DOHH2 (cell line): ENCODE results near the gene BTBD10.
A peak's percentile ranks its signal among the peaks of the same experiment; 100 is the strongest.

Source experiments
- H3F3A ChIP-seq: fragments of 200-600 bp; sonication (generic), shearing (Covaris generic); 2 replicates; pipeline ENCODE4 v1.6.0; 2016; ENCODE audit warnings: antibody characterized with exemption, mild to moderate bottlenecking; ENCODE audit not compliant: control insufficient read depth, insufficient read depth
- H3K27ac ChIP-seq: fragments of 200-600 bp; sonication (generic); 2 replicates; pipeline ENCODE4 v1.5.1; 2014; ENCODE audit warnings: low read depth, mild to moderate bottlenecking, low read length, moderate library complexity
- H3K27me3 ChIP-seq: fragments of 200-600 bp; sonication (generic); 2 replicates; pipeline ENCODE4 v1.6.1; 2014; ENCODE audit warnings: mild to moderate bottlenecking, low read length, mixed read lengths; ENCODE audit not compliant: control insufficient read depth
- H3K36me3 ChIP-seq: fragments of 200-600 bp; sonication (generic); 2 replicates; pipeline ENCODE4 v1.6.1; 2014; ENCODE audit warnings: mild to moderate bottlenecking, low read length, moderate library complexity, mixed read lengths; ENCODE audit not compliant: control insufficient read depth
- H3K4me1 ChIP-seq: fragments of 200-600 bp; sonication (generic); 2 replicates; pipeline ENCODE4 v1.6.1; 2014; ENCODE audit warnings: mild to moderate bottlenecking, low read length, mixed read lengths; ENCODE audit not compliant: control insufficient read depth
- H3K4me2 ChIP-seq: fragments of 200-600 bp; sonication (generic); 2 replicates; pipeline ENCODE4 v1.6.0; 2014; ENCODE audit warnings: mild to moderate bottlenecking, low read length, moderate library complexity
- H3K4me3 ChIP-seq: fragments of 200-600 bp; sonication (generic); 2 replicates; pipeline ENCODE4 v1.5.1; 2014; ENCODE audit warnings: mild to moderate bottlenecking, low read length, mixed read lengths
- H3K79me2 ChIP-seq: fragments of 200-600 bp; sonication (generic); 2 replicates; pipeline ENCODE4 v1.6.1; 2014; ENCODE audit warnings: mild to moderate bottlenecking, low read length, mixed read lengths; ENCODE audit not compliant: control insufficient read depth
- H3K9me2 ChIP-seq: fragments of 200-600 bp; sonication (generic); replicated peaks from 2 replicates; pipeline ENCODE4 v1.6.1; 2014; ENCODE audit warnings: mild to moderate bottlenecking, low read length, mixed read lengths; ENCODE audit not compliant: control insufficient read depth
- H3K9me3 ChIP-seq: fragments of 200-600 bp; sonication (generic); 2 replicates; pipeline ENCODE4 v1.6.1; 2014; ENCODE audit warnings: antibody characterized with exemption, low read length, mixed read lengths; ENCODE audit not compliant: control insufficient read depth, insufficient read depth
- H4K20me1 ChIP-seq: fragments of 200-600 bp; sonication (generic); 2 replicates; pipeline ENCODE4 v1.6.0; 2014; ENCODE audit warnings: low read depth, mild to moderate bottlenecking, antibody characterized with exemption, low read length, moderate library complexity; ENCODE audit not compliant: control insufficient read depth, insufficient read depth
- CTCF ChIP-seq: fragments of 200-600 bp; sonication (generic); IDR thresholded peaks from one replicate; pipeline ENCODE4 v1.5.1; 2014; ENCODE audit warnings: antibody characterized with exemption, mild to moderate bottlenecking, low read depth, low read length; ENCODE audit not compliant: poor library complexity, severe bottlenecking
- EZH2phosphoT487 ChIP-seq: fragments of 200-600 bp; sonication (generic); IDR thresholded peaks from 2 replicates; pipeline ENCODE4 v1.6.1; 2017; ENCODE audit warnings: borderline replicate concordance, mild to moderate bottlenecking, antibody characterized with exemption, low read length, moderate library complexity, mixed read lengths

The BTBD10 gene

GRCh38 chr11:13486926-13487660, 24.1 kb upstream of the BTBD10 start:
- H3K9me2 ChIP-seq: no peaks in the 10 kb centered on the region
- no peaks in the 10 kb centered on the region for H4K20me1 ChIP-seq
- TF ChIP-seq EZH2phosphoT487 (no peak), CTCF (peak; percentile 58)
- H3K27me3 ChIP-seq: no peaks in the 10 kb centered on the region
- H3K79me2 ChIP-seq: no peaks in the 10 kb centered on the region
- H3F3A ChIP-seq: no peaks in the 10 kb centered on the region
- H3K4me3 ChIP-seq: peak overlapping the region; percentile 72
- no peaks in the 10 kb centered on the region for H3K36me3 ChIP-seq
- peaks cover 8% of the 10 kb centered on the region for H3K4me1 ChIP-seq
- H3K9me3 ChIP-seq: no peaks in the 10 kb centered on the region
- no peak overlapping the region for H3K27ac ChIP-seq
- peak overlapping the region; percentile 82 for H3K4me2 ChIP-seq

GRCh38 chr11:13480198-13480597, 17.2 kb upstream of the BTBD10 start:
- Histone ChIP-seq H3K27me3 (peaks cover 3% of the 10 kb centered on the region; the same call in 1 of the 2 replicates), H3K9me2 (no peaks in the 10 kb centered on the region), H3K4me3 (no peak overlapping the region), H3K79me2 (no peaks in the 10 kb centered on the region), H3K9me3 (no peaks in the 10 kb centered on the region), H3K4me2 (no peak overlapping the region), H3K4me1 (no peaks in the 10 kb centered on the region), H3K27ac (no peak overlapping the region), H3K36me3 (no peaks in the 10 kb centered on the region), H3F3A (no peaks in the 10 kb centered on the region), H4K20me1 (no peaks in the 10 kb centered on the region)
- TF ChIP-seq EZH2phosphoT487: no peak
- no peak for TF ChIP-seq CTCF

- no peak overlapping the region for H3K4me3 ChIP-seq
- no peak for TF ChIP-seq EZH2phosphoT487
- no peak for TF ChIP-seq CTCF
- no peaks in the 10 kb centered on the region for H3K4me1 ChIP-seq
- H3K9me2 ChIP-seq: no peaks in the 10 kb centered on the region
- H3K9me3 ChIP-seq: no peaks in the 10 kb centered on the region
- no peaks in the 10 kb centered on the region for H3K36me3 ChIP-seq
- H3K27ac ChIP-seq: no peak overlapping the region
- no peaks in the 10 kb centered on the region for H3F3A ChIP-seq
- H4K20me1 ChIP-seq: no peaks in the 10 kb centered on the region
- no peak overlapping the region for H3K4me2 ChIP-seq
- H3K27me3 ChIP-seq: peaks cover 3% of the 10 kb centered on the region; the same call in 1 of the 2 replicates
- no peaks in the 10 kb centered on the region for H3K79me2 ChIP-seq
Measured at GRCh38 chr11:13479688-13480087, 16.7 kb upstream of the BTBD10 start.
